SK-N-SH (cell line): ENCODE results near the gene USP14. TPM values are rescaled to one million over a fixed set of nuclear protein-coding genes. Genes with fewer than 3 reads are reported as not detected.

Experiments used
- CTCF ChIA-PET: fragments of 300-600, 350-600 bp; formaldehyde crosslinking; extraction: SDS; loops from one replicate; lab custom pipeline; 2021; lab: Yijun Ruan, JAX
- POLR2A ChIA-PET: fragments of 350-600 bp; sonication (Branson Sonifier 250); formaldehyde crosslinking; extraction: SDS; loops from one replicate; lab custom pipeline; 2020; ENCODE audit warnings: antibody characterized with exemption, inconsistent platforms; lab: Yijun Ruan, JAX
- DNase-seq: peaks from one replicate; pipeline ENCODE4 v3.0.0; 2012
- H2AFZ ChIP-seq: fragments of 200-600 bp; sonication (generic); 2 replicates; pipeline ENCODE4 v1.8.1; 2016; ENCODE audit warnings: antibody characterized with exemption, mild to moderate bottlenecking, low read depth
- H3F3A ChIP-seq: fragments of 200-600 bp; sonication (generic); replicated peaks from 2 replicates; pipeline ENCODE3; 2016; ENCODE audit warnings: antibody characterized with exemption, mild to moderate bottlenecking; ENCODE audit not compliant: insufficient read depth
- H3K27ac ChIP-seq, 2 experiments: fragments of 200-500 bp in 1 of 2; fragments of 200-600 bp in 1 of 2; sonication (Bioruptor generic) in 1 of 2; sonication (generic), shearing (Covaris generic) in 1 of 2; 2 replicates each; pipeline versions ENCODE4 v1.5.1 to v1.6.1; 2014 to 2016; ENCODE audit warnings: low read depth in 2 of 2, inconsistent platforms in 1 of 2, low read length in 1 of 2, mild to moderate bottlenecking in 1 of 2, mixed read lengths in 1 of 2
- H3K27me3 ChIP-seq: fragments of 200-600 bp; sonication (generic), shearing (Covaris generic); 2 replicates; pipeline ENCODE4 v1.6.1; 2016; ENCODE audit warnings: mixed run types; ENCODE audit not compliant: insufficient read depth
- H3K36me3 ChIP-seq, 2 experiments: fragments of 200-500 bp in 1 of 2; fragments of 200-600 bp in 1 of 2; sonication (Bioruptor generic) in 1 of 2; sonication (generic) in 1 of 2; replicated peaks in 1 of 2; 2 replicates each; pipeline versions ENCODE3 to v1.5.1; 2014 to 2016; ENCODE audit warnings: low read length in 1 of 2, mild to moderate bottlenecking in 1 of 2; ENCODE audit not compliant: insufficient read depth in 2 of 2, control insufficient read depth in 1 of 2
- H3K4me1 ChIP-seq, 2 experiments: fragments of 200-500 bp in 1 of 2; fragments of 200-600 bp in 1 of 2; sonication (Bioruptor generic) in 1 of 2; sonication (generic), shearing (Covaris generic) in 1 of 2; 2 replicates each; pipeline versions ENCODE4 v1.5.1 to v1.6.1; 2014 to 2016; ENCODE audit warnings: low read depth in 1 of 2, low read length in 1 of 2, mixed run types in 1 of 2; ENCODE audit not compliant: insufficient read depth in 2 of 2, control insufficient read depth in 1 of 2
- H3K4me2 ChIP-seq: fragments of 200-600 bp; sonication (generic), shearing (Covaris generic); 2 replicates; pipeline ENCODE4 v1.6.1; 2017; ENCODE audit warnings: mixed run types
- H3K4me3 ChIP-seq, 2 experiments: fragments of 200-500 bp in 1 of 2; fragments of 200-600 bp in 1 of 2; sonication (Bioruptor generic) in 1 of 2; sonication (generic), shearing (Covaris generic) in 1 of 2; 2 replicates each; pipeline versions ENCODE4 v1.5.1 to v1.8.1; 2014 to 2016; ENCODE audit warnings: low read depth in 2 of 2, inconsistent platforms in 1 of 2, low read length in 1 of 2, mild to moderate bottlenecking in 1 of 2, mixed read lengths in 1 of 2, moderate library complexity in 1 of 2
- H3K79me2 ChIP-seq: fragments of 200-600 bp; sonication (generic); 2 replicates; pipeline ENCODE4 v1.8.1; 2017; ENCODE audit warnings: mild to moderate bottlenecking; ENCODE audit not compliant: insufficient read depth
- H3K9ac ChIP-seq: fragments of 200-600 bp; sonication (generic); 2 replicates; pipeline ENCODE4 v1.6.1; 2017; ENCODE audit warnings: mixed run types
- H3K9me2 ChIP-seq: fragments of 200-600 bp; sonication (generic); 2 replicates; pipeline ENCODE4 v1.6.1; 2017; ENCODE audit warnings: mixed run types
- H3K9me3 ChIP-seq: fragments of 200-600 bp; sonication (generic); 2 replicates; pipeline ENCODE4 v1.6.1; 2017; ENCODE audit warnings: mixed run types, mild to moderate bottlenecking, moderate library complexity
- H4K20me1 ChIP-seq: fragments of 200-600 bp; sonication (generic); 2 replicates; pipeline ENCODE4 v1.6.1; 2017; ENCODE audit warnings: mild to moderate bottlenecking, mixed run types; ENCODE audit not compliant: insufficient read depth
- EZH2phosphoT487 ChIP-seq: fragments of 200-600 bp; sonication (generic); IDR thresholded peaks from 2 replicates; pipeline ENCODE4 v1.6.1; 2017; ENCODE audit warnings: low read depth, mixed run types, mild to moderate bottlenecking, antibody characterized with exemption, moderate library complexity, borderline replicate concordance
- FOSL2 ChIP-seq: IDR thresholded peaks from 2 replicates; pipeline ENCODE4 v1.4.0; 2012; ENCODE audit warnings: low read depth, mild to moderate bottlenecking, moderate library complexity, borderline replicate concordance
- FOXJ3 ChIP-seq: sonication (generic); formaldehyde crosslinking; IDR thresholded peaks from 2 replicates; pipeline ENCODE4 v1.5.1; 2020; ENCODE audit warnings: mild to moderate bottlenecking, missing genetic modification reagents
- FOXM1 ChIP-seq: IDR thresholded peaks from 2 replicates; pipeline ENCODE4 v1.4.0; 2012; ENCODE audit warnings: low read depth, mild to moderate bottlenecking
- GABPA ChIP-seq: IDR thresholded peaks from 2 replicates; pipeline ENCODE4 v1.4.0; 2012; ENCODE audit warnings: low read depth, mild to moderate bottlenecking
- GATA2 ChIP-seq: sonication (generic); formaldehyde crosslinking; IDR thresholded peaks from 2 replicates; pipeline ENCODE4 v1.5.0; 2020; ENCODE audit warnings: mild to moderate bottlenecking, missing genetic modification reagents
- JUND ChIP-seq: IDR thresholded peaks from 2 replicates; pipeline ENCODE4 v1.4.0; 2012
- NFIC ChIP-seq: IDR thresholded peaks from 2 replicates; pipeline ENCODE4 v1.4.0; 2012; ENCODE audit warnings: borderline replicate concordance
- NRF1 ChIP-seq: IDR thresholded peaks from 2 replicates; pipeline ENCODE4 v1.6.1; 2012; ENCODE audit warnings: low read depth, mild to moderate bottlenecking, low read length
- RCOR1 ChIP-seq: fragments of 150-350 bp; IDR thresholded peaks from 2 replicates; pipeline ENCODE4 v1.6.1; 2017; ENCODE audit warnings: antibody characterized with exemption, low read length
- RXRA ChIP-seq: IDR thresholded peaks from 2 replicates; pipeline ENCODE4 v1.4.0; 2012; ENCODE audit warnings: low read depth, mild to moderate bottlenecking, borderline replicate concordance
- SMC3 ChIP-seq: IDR thresholded peaks from 2 replicates; pipeline ENCODE4 v1.6.1; 2012; ENCODE audit warnings: low read depth, low read length, improper control_type of control experiment
- TAF1 ChIP-seq: IDR thresholded peaks from 2 replicates; pipeline ENCODE4 v1.6.1; 2012; ENCODE audit warnings: low read depth, mild to moderate bottlenecking, low read length, moderate library complexity, borderline replicate concordance
- TEAD4 ChIP-seq: IDR thresholded peaks from 2 replicates; pipeline ENCODE4 v1.4.0; 2012; ENCODE audit warnings: mild to moderate bottlenecking, borderline replicate concordance; ENCODE audit not compliant: insufficient read depth
- YY1 ChIP-seq: IDR thresholded peaks from 2 replicates; pipeline ENCODE4 v1.4.0; 2012; ENCODE audit warnings: low read depth, mild to moderate bottlenecking
- WGBS: methylation state at CpG from one replicate; pipeline ENCODE4 v1.1.6; 2017; ENCODE audit warnings: low lambda C conversion rate; 5-methylcytosine and 5-hydroxymethylcytosine counted together
- polyA plus RNA-seq, 3 experiments: library from polyadenylated mRNA; depleted of rRNA; stranded (reverse); fragments of >200 nt; gene quantifications; 2 replicates each; pipeline ENCODE4 v1.2.3, GENCODE V29; 2012
- TF ChIP-seq, protein P1 (sequence below): fragments of 150-350 bp; IDR thresholded peaks from 2 replicates; pipeline ENCODE4 v1.6.1; 2017; ENCODE audit warnings: antibody characterized with exemption, low read length, low read depth, borderline replicate concordance
- TF ChIP-seq, protein P2 (sequence below): fragments of 150-350 bp; IDR thresholded peaks from 2 replicates; pipeline ENCODE4 v1.6.1; 2016; ENCODE audit warnings: mild to moderate bottlenecking, low read depth, low read length
- TF ChIP-seq, protein P3 (sequence below): IDR thresholded peaks from 2 replicates; pipeline ENCODE4; 2012

USP14 gene
- polyA plus RNA-seq, 1 of the 3 experiments (the other 2 are of a cell fraction): 22.0 TPM

DNA sequence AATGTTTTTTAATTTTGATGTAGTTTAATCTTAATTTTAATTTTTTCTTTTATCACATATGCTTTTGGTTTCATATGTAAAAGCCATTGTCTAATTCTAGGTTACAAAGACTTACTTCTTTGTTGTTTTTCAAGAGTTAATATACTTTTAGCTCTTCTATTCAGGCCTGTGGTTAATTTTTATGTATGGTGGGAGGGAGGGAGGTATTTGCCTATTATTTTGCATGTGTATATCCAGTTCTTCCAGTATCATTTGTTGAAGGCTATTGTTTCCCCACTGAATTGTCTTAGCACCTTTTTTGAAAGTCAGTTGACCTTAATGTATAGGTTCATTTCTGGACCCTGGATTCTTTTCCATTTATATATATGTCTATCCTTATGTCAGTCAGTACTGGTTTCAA is 23.4 kb downstream of the USP14 start:
- H3K4me2 ChIP-seq: no peak overlapping the region
- peaks cover 75% of the 10 kb centered on the region for H3K79me2 ChIP-seq
- no peaks in the 10 kb centered on the region for H3K9me2 ChIP-seq
- H3K9me3 ChIP-seq: no peaks in the 10 kb centered on the region
- peaks cover 0 to 6% of the 10 kb centered on the region in 2 experiments; a peak in 1 of 4 replicates for H3K4me1 ChIP-seq
- no peak overlapping the region for H3K27ac ChIP-seq
- H2AFZ ChIP-seq: no peak overlapping the region
- peaks cover 10% of the 10 kb centered on the region; the same call in 1 of the 2 replicates for H4K20me1 ChIP-seq
- no peak overlapping the region for H3K9ac ChIP-seq
- DNase-seq: no peak
- TF ChIP-seq JUND (no peak), SMC3 (no peak), TEAD4 (no peak), TAF1 (no peak), RXRA (no peak)
- peaks cover 34 to 53% of the 10 kb centered on the region in 2 experiments for H3K36me3 ChIP-seq
- ChIA-PET POLR2A (no interaction called here), CTCF (no interaction called here)
- no peaks in the 10 kb centered on the region for H3K27me3 ChIP-seq
- H3K4me3 ChIP-seq: no peak overlapping the region
- peaks cover 5% of the 10 kb centered on the region for H3F3A ChIP-seq

DNA sequence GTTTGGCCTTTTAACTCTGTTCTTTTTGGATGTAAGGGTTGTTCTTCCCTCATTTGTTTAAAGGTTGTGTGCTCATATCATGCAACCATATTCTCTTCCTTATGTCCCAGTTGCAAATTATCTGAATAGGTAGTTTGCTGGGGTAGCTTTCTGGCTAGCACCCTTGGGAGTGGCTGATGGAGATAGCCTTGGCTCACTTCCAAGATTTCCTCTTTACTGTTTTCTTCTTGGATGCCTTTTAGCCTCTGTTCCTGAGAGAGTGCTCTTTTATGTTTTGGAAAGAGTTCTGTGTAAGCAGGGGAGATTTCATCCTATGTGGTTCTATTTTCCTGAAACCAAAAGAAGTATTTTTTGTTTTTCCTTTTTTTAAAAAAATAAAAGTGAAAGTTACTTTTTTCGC is 25.4 kb downstream of the USP14 start:
- Histone ChIP-seq H3K4me3 (no peak overlapping the region), H2AFZ (no peak overlapping the region), H3K27ac (no peak overlapping the region), H4K20me1 (0 out of 2 replicates have a peak, but pooled peaks cover 10% of the 10 kb centered on the region), H3K79me2 (peaks cover 75% of the 10 kb centered on the region), H3K36me3 (peaks cover 43 to 46% of the 10 kb centered on the region in 2 experiments), H3K4me2 (0 out of 2 replicates have a peak overlapping the region, but pooled peaks have one; percentile 34), H3K9me2 (no peaks in the 10 kb centered on the region), H3K27me3 (no peaks in the 10 kb centered on the region), H3K9me3 (no peaks in the 10 kb centered on the region), H3K4me1 (peaks cover 0 to 6% of the 10 kb centered on the region in 2 experiments; a peak in 1 of 4 replicates), H3F3A (peaks cover 5% of the 10 kb centered on the region), H3K9ac (no peak overlapping the region)
- ChIA-PET CTCF (interaction anchor here (0.9 kb wide), 1 partner anchor 11 kb away, joined by 4 read pairs; no protein-coding TSS in a partner anchor), POLR2A (no interaction called here)
- TF ChIP-seq NFIC (peak; percentile 40), TEAD4 (no peak)
- WGBS: 98% methylated on average over 1 of the region's 1 CpG
- DNase-seq: peak; percentile 3

DNA sequence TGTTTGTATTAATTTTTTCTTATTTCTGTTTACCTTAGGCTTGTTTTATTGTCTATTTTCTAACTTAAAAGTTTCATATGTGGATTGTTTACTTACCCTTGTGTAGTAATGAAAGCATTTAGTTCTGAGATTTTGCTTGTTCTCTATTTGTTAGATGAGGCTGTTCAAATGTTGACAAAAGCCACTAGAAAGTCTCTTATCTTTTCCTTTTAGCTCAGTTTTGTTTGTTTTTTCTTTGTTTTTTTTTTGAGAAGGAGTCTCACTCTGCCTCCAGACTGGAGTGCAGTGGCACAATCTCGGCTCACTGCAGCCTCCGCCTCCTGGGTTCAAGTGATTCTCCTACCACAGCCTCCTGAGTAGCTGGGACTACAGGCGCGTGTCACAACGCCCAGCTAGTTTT is 30.9 kb downstream of the USP14 start:
- DNase-seq: no peak
- Histone ChIP-seq H3K27ac (no peak overlapping the region), H3K4me2 (no peak overlapping the region), H3K9me3 (no peaks in the 10 kb centered on the region), H3K4me1 (peaks cover 0 to 5% of the 10 kb centered on the region in 2 experiments; a peak in 2 of 4 replicates), H3K9ac (no peak overlapping the region), H3K36me3 (peaks cover 10 to 26% of the 10 kb centered on the region in 2 experiments), H3K79me2 (peaks cover 88% of the 10 kb centered on the region), H3K27me3 (no peaks in the 10 kb centered on the region), H3F3A (no peaks in the 10 kb centered on the region), H4K20me1 (0 out of 2 replicates have a peak, but pooled peaks cover 1% of the 10 kb centered on the region), H2AFZ (no peak overlapping the region), H3K4me3 (no peak overlapping the region), H3K9me2 (no peaks in the 10 kb centered on the region)
- 98% methylated on average over 5 of the region's 5 CpGs for WGBS
- CTCF ChIA-PET: no interaction called here
- POLR2A ChIA-PET: no interaction called here
- TF ChIP-seq RXRA: no peak
- TF ChIP-seq, protein P1, sequence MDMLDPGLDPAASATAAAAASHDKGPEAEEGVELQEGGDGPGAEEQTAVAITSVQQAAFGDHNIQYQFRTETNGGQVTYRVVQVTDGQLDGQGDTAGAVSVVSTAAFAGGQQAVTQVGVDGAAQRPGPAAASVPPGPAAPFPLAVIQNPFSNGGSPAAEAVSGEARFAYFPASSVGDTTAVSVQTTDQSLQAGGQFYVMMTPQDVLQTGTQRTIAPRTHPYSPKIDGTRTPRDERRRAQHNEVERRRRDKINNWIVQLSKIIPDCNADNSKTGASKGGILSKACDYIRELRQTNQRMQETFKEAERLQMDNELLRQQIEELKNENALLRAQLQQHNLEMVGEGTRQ: no peak
- TF ChIP-seq RCOR1: no peak
- TF ChIP-seq, protein P2, sequence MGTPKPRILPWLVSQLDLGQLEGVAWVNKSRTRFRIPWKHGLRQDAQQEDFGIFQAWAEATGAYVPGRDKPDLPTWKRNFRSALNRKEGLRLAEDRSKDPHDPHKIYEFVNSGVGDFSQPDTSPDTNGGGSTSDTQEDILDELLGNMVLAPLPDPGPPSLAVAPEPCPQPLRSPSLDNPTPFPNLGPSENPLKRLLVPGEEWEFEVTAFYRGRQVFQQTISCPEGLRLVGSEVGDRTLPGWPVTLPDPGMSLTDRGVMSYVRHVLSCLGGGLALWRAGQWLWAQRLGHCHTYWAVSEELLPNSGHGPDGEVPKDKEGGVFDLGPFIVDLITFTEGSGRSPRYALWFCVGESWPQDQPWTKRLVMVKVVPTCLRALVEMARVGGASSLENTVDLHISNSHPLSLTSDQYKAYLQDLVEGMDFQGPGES: no peak
- TF ChIP-seq FOSL2: no peak
- TF ChIP-seq TAF1: no peak
- TF ChIP-seq EZH2phosphoT487: no peak
- no peak for TF ChIP-seq GATA2
- TF ChIP-seq YY1: no peak
- no peak for TF ChIP-seq NRF1
- TF ChIP-seq FOXM1: no peak
- TF ChIP-seq, protein P3, sequence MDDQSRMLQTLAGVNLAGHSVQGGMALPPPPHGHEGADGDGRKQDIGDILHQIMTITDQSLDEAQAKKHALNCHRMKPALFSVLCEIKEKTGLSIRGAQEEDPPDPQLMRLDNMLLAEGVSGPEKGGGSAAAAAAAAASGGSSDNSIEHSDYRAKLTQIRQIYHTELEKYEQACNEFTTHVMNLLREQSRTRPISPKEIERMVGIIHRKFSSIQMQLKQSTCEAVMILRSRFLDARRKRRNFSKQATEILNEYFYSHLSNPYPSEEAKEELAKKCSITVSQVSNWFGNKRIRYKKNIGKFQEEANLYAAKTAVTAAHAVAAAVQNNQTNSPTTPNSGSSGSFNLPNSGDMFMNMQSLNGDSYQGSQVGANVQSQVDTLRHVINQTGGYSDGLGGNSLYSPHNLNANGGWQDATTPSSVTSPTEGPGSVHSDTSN: no peak
- no peak for TF ChIP-seq FOXJ3 (CRISPR knock-in tag)
- no peak for TF ChIP-seq GABPA
